K562 (cell line): ENCODE data around the gene ADAMTS10. TPM values are rescaled to one million over a fixed set of nuclear protein-coding genes. Genes with fewer than 3 reads are reported as not detected.

ENCODE experiments used
- ARID2 ChIP-seq: fragments of 450-650 bp; IDR thresholded peaks from 2 replicates; pipeline ENCODE4 v1.6.1; 2017; ENCODE audit warnings: antibody characterized with exemption, mild to moderate bottlenecking
- CAMTA2 ChIP-seq: fragments of 250-450 bp; sonication (Bioruptor Pico); conservative IDR thresholded peaks from 2 replicates; pipeline ENCODE4 v1.5.1; 2022
- CBFA2T3 ChIP-seq: fragments of 450-650 bp; IDR thresholded peaks from 2 replicates; pipeline ENCODE4 v1.6.1; 2017
- CLOCK ChIP-seq: fragments of 250-450 bp; sonication (Bioruptor Pico); IDR thresholded peaks from 2 replicates; pipeline ENCODE4 v1.4.0; 2020; ENCODE audit warnings: mild to moderate bottlenecking, moderate library complexity, borderline replicate concordance
- CREM ChIP-seq: IDR thresholded peaks from 2 replicates; pipeline ENCODE4 v1.6.1; 2014; ENCODE audit warnings: antibody characterized with exemption, low read depth
- CTCF ChIP-seq, 3 experiments: IDR thresholded peaks in 2 of 3; conservative IDR thresholded peaks in 1 of 3; 2 replicates each; pipeline ENCODE4 v1.5.1; 2011 to 2012; ENCODE audit warnings: low read length in 3 of 3, mild to moderate bottlenecking in 3 of 3, control low read depth in 2 of 3, improper control_type of control experiment in 1 of 3, inconsistent platforms in 1 of 3, low read depth in 1 of 3, mixed read lengths in 1 of 3, moderate library complexity in 1 of 3; ENCODE audit not compliant: insufficient read depth in 2 of 3
- ELF1 ChIP-seq: fragments of 200-800 bp; sonication (Bioruptor generic); IDR thresholded peaks from 2 replicates; pipeline ENCODE4 v1.6.1; 2016; ENCODE audit warnings: missing genetic modification characterization, missing compliant biosample characterization
- GABPB1 ChIP-seq: sonication (generic); formaldehyde crosslinking; IDR thresholded peaks from 2 replicates; pipeline ENCODE4 v1.8.0; 2022; ENCODE audit warnings: mild to moderate bottlenecking, missing genetic modification reagents
- HCFC1 ChIP-seq: IDR thresholded peaks from 2 replicates; pipeline ENCODE4 v1.6.1; 2012; ENCODE audit warnings: low read depth, low read length, improper control_type of control experiment
- HDGF ChIP-seq: fragments of 450-650 bp; IDR thresholded peaks from 2 replicates; pipeline ENCODE4 v1.6.1; 2016
- KLF16 ChIP-seq: IDR thresholded peaks from 2 replicates; pipeline ENCODE4 v1.6.1; 2016; ENCODE audit warnings: antibody characterized with exemption
- MITF ChIP-seq: IDR thresholded peaks from 2 replicates; pipeline ENCODE4 v1.6.1; 2014; ENCODE audit warnings: antibody characterized with exemption
- MTA3 ChIP-seq: fragments of 450-650 bp; formaldehyde crosslinking; IDR thresholded peaks from 2 replicates; pipeline ENCODE4 v1.6.1; 2017; ENCODE audit warnings: mild to moderate bottlenecking, borderline replicate concordance
- NFE2 ChIP-seq: IDR thresholded peaks from 2 replicates; pipeline ENCODE4 v1.6.1; 2014; ENCODE audit warnings: antibody characterized with exemption, low read depth
- SAP30 ChIP-seq: fragments of 200-600 bp; sonication (generic); IDR thresholded peaks from 2 replicates; pipeline ENCODE4 v1.6.1; 2012; ENCODE audit warnings: borderline replicate concordance, low read depth, mild to moderate bottlenecking, moderate library complexity, low read length, control low read depth, inconsistent platforms; ENCODE audit not compliant: insufficient read depth, poor library complexity, severe bottlenecking
- YY1 ChIP-seq, 3 experiments: IDR thresholded peaks; 2 replicates each; pipeline ENCODE4 v1.6.1; 2011; ENCODE audit warnings: low read length in 2 of 3, mild to moderate bottlenecking in 2 of 3, moderate library complexity in 2 of 3, borderline replicate concordance in 1 of 3, control low read depth in 1 of 3, low read depth in 1 of 3; ENCODE audit not compliant: insufficient read depth in 3 of 3, insufficient replicate concordance in 2 of 3, control insufficient read depth in 1 of 3, insufficient read length in 1 of 3; ENCODE audit errors: extremely low read depth in 1 of 3
- ZFP91 ChIP-seq: sonication (generic); formaldehyde crosslinking; IDR thresholded peaks from 2 replicates; pipeline ENCODE4 v1.8.0; 2022; ENCODE audit warnings: mild to moderate bottlenecking, missing genetic modification reagents
- ZNF280B ChIP-seq: fragments of 250-450 bp; sonication (Bioruptor Pico); IDR thresholded peaks from 2 replicates; pipeline ENCODE4 v1.5.1; 2021; ENCODE audit warnings: mild to moderate bottlenecking
- ZNF57 ChIP-seq: fragments of 450-650 bp; formaldehyde crosslinking; IDR thresholded peaks from 2 replicates; pipeline ENCODE4 v1.4.0; 2020; ENCODE audit warnings: mild to moderate bottlenecking, moderate library complexity
- polyA plus RNA-seq, 8 experiments: library from polyadenylated mRNA; depleted of rRNA in 4 of 8; stranded (reverse) in 5 of 8; unstranded in 3 of 8; fragments of >200 nt; fragmentation: Nextera tagmentation in 2 of 8; fragmentation: Illumina TruSeq in 1 of 8; extraction: Ambion mirVana in 2 of 8; extraction: Trizol in 1 of 8; gene quantifications; 2 replicates each; pipeline versions ENCODE4 v1.2.1 to v1.2.3, GENCODE V29; 2011 to 2014; ENCODE audit warnings: inconsistent platforms in 1 of 8, missing spikeins in 1 of 8
- total RNA-seq, 7 experiments: library from RNA; depleted of rRNA in 6 of 7; stranded (reverse); fragments of >200 nt in 6 of 7; fragmentation: Illumina TruSeq in 2 of 7; extraction: Trizol in 2 of 7; gene quantifications; 2 replicates each; pipeline versions ENCODE4 v1.2.1 to v1.2.3, GENCODE V29; 2011 to 2021; ENCODE audit warnings: low replicate concordance in 1 of 7

The ADAMTS10 gene
- total and polyA plus RNA-seq, 9 of the 15 experiments (the other 6 are each of a cell fraction or from before 2014, with no cell fraction given) = 0.33 to 1.8 (median 0.57) TPM; not detected in 4

- TF ChIP-seq MITF (no peak), ZNF57 (CRISPR knock-in tag) (no peak), CAMTA2 (CRISPR knock-in tag) (peak; percentile 46; the same call in 1 of the 2 replicates), KLF16 (peak; percentile 78), YY1 (IDR thresholded peaks at IDR 0.05; ENCODE audit: borderline replicate concordance in 1 of 3, control insufficient read depth in 1 of 3, extremely low read depth in 1 of 3, insufficient read depth in 3 of 3, insufficient read length in 1 of 3, insufficient replicate concordance in 2 of 3, low read depth in 1 of 3, low read length in 2 of 3) (peak in 1 of 3 experiments; percentile 42), HCFC1 (peak; percentile 39; the same call in 1 of the 2 replicates), CLOCK (CRISPR knock-in tag) (no peak), CTCF (IDR thresholded peaks at IDR 0.05 in 2 of 3, conservative IDR thresholded peaks at IDR 0.05 in 1 of 3; ENCODE audit: insufficient read depth in 2 of 3, low read depth in 1 of 3, low read length in 3 of 3) (peak; percentile 99 to 100 (median 99)), ZFP91 (CRISPR knock-in tag) (no peak), GABPB1 (CRISPR knock-in tag) (peak; percentile 79), MTA3 (no peak), ARID2 (0 out of 2 replicates have a peak, but pooled peaks have one; percentile 61), ZNF280B (CRISPR knock-in tag) (no peak), SAP30 (no peak), NFE2 (no peak), CREM (peak; percentile 45; the same call in 1 of the 2 replicates), ELF1 (tag) (peak; percentile 88), HDGF (no peak), CBFA2T3 (peak; percentile 37; the same call in 1 of the 2 replicates)
Measured at GRCh38 chr19:8580710-8581281, 29.7 kb downstream of the ADAMTS10 start (continued).
